ENCODE results near the gene MRM2.

DNA sequence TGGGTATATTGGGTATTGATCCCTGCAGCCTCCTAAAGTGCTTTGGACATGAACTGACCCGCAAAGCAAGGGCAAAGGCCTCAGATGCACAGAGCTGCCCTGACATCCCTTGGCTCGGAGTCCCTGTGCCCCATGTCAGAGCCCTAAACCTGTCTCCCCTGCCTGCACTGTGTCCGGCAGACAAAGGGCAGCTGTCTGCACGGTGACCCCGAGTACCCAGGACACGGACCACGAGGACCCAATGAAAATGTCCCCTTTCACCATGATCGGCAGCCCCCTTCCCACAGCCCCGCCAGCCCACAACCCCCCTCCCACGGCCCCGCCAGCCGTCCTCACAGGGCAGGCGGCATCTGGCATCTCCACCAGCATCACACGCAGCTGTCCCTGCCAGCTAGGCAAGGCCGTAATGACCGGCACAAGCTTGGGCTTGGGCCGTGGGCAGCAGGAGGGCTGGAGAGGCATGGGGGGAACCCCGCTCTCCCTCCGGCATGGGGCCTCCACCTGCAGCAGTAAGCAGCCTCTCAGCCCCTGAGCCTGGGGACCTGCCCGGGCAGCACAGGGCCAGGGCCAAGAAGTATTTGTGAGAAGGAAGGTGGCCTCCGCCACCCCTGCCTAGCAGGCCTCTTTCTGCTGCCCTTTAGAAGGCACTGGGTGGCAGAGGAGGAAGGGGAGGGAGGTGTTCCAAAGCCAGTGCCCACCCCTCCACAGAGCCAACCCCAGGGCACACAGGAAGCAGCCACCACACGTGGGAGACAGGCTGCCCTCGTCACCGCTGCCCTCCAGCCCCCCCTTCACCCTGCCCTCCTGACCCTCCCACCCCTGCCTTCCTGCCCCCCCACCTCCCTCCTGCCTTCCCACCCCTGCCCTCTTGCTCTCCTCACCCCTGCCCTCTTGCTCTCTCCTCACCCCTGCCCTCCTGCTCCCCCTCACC, 10.1 kb upstream of the MRM2 start:
- TF ChIP-seq, protein P1, sequence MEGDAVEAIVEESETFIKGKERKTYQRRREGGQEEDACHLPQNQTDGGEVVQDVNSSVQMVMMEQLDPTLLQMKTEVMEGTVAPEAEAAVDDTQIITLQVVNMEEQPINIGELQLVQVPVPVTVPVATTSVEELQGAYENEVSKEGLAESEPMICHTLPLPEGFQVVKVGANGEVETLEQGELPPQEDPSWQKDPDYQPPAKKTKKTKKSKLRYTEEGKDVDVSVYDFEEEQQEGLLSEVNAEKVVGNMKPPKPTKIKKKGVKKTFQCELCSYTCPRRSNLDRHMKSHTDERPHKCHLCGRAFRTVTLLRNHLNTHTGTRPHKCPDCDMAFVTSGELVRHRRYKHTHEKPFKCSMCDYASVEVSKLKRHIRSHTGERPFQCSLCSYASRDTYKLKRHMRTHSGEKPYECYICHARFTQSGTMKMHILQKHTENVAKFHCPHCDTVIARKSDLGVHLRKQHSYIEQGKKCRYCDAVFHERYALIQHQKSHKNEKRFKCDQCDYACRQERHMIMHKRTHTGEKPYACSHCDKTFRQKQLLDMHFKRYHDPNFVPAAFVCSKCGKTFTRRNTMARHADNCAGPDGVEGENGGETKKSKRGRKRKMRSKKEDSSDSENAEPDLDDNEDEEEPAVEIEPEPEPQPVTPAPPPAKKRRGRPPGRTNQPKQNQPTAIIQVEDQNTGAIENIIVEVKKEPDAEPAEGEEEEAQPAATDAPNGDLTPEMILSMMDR (conservative IDR thresholded peaks at IDR 0.05; ENCODE audit: low read length), result no peak
- TF ChIP-seq EZH2phosphoT487 (IDR thresholded peaks at IDR 0.05; ENCODE audit: borderline replicate concordance, low read depth, low read length), result no peak

Data from OCI-LY7 (cell line).